Ovary (tissue), 3 donors: Measurements from ENCODE around the gene SLC30A9.

Experiments
- CTCF ChIP-seq, 3 donors: fragments of 450-650 bp in 2 of 3; fragments of 200-600 bp in 1 of 3; IDR thresholded peaks; one replicate each; pipeline versions ENCODE4 v1.5.1 to v1.8.0; 2016 to 2022; ENCODE audit warnings: antibody characterized with exemption in 3 of 3, mild to moderate bottlenecking in 1 of 3
- EP300 ChIP-seq: sonication (generic); formaldehyde crosslinking; IDR thresholded peaks from one replicate; pipeline ENCODE4 v1.6.1; 2017; ENCODE audit warnings: antibody characterized with exemption
- POLR2A ChIP-seq: fragments of 450-650 bp; IDR thresholded peaks from one replicate; pipeline ENCODE4 v1.6.1; 2017; ENCODE audit warnings: antibody characterized with exemption, mild to moderate bottlenecking, moderate library complexity
- donor health status: DM: no; HTN: no; CAD: no.

DNA sequence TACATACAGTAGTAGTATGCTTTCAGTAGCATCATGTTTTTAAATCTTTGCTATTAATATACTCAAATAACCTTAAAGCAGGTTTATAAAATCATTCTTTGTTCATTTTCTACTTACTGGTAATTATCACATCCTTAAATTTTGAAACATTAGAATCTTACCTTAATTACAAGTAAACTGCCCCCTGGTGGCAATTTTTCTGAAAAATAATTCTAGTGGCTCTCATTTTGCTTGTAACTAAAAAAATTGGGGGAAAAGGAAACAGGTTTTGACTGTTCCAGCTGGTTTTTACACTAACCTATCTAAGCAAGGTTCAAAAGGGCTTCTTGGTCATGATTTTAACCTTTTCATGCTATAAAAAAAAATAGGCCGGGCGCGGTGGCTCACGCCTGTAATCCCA, 27.2 kb upstream of the SLC30A9 start:
- TF ChIP-seq POLR2A (no peak), CTCF (IDR thresholded peaks at IDR 0.05) (no peak), EP300 (no peak)
